ENCODE measurements around the gene CELA1.

GRCh38 chr12:51329742-51330141, 16.7 kb downstream of the CELA1 start:
- TF ChIP-seq CTCF (IDR thresholded peaks at IDR 0.05; ENCODE audit: low read length) (no peak), EZH2 (IDR thresholded peaks at IDR 0.05; ENCODE audit: borderline replicate concordance, low read length) (no peak)
